Activated naive CD8-positive, alpha-beta T cell (primary cell): ENCODE measurements around the gene CHCHD6.

Experiments used
- H3K27ac Mint-ChIP-seq: one replicate; pipeline ENCODE4 v1.8.0; 2021; ENCODE audit warnings: mixed read lengths
- H3K27me3 Mint-ChIP-seq: one replicate; pipeline ENCODE4 v1.8.0; 2021; ENCODE audit warnings: mixed read lengths
- H3K36me3 Mint-ChIP-seq: one replicate; pipeline ENCODE4 v1.8.0; 2021; ENCODE audit warnings: mixed read lengths
- H3K4me1 Mint-ChIP-seq: one replicate; pipeline ENCODE4 v1.8.0; 2021; ENCODE audit warnings: low read depth, mixed read lengths
- H3K4me3 Mint-ChIP-seq: one replicate; pipeline ENCODE4 v1.8.0; 2021; ENCODE audit warnings: mild to moderate bottlenecking, mixed read lengths
- H3K9me3 Mint-ChIP-seq: one replicate; pipeline ENCODE4 v1.8.0; 2021; ENCODE audit warnings: low read depth, mixed read lengths

Gene CHCHD6

GRCh38 chr3:126714276-126714900 is 10.3 kb downstream of the CHCHD6 start:
- Mint-ChIP-seq H3K4me3 (no peak overlapping the region), H3K27ac (no peak overlapping the region)

GRCh38 chr3:126714921-126715320 is 10.9 kb downstream of the CHCHD6 start:
- no peak overlapping the region for H3K4me3 Mint-ChIP-seq
- H3K36me3 Mint-ChIP-seq, result peaks cover 3% of the 10 kb centered on the region
- H3K4me1 Mint-ChIP-seq, result peaks cover 9% of the 10 kb centered on the region
- no peaks in the 10 kb centered on the region for H3K27me3 Mint-ChIP-seq
- H3K27ac Mint-ChIP-seq, result no peak overlapping the region
- H3K9me3 Mint-ChIP-seq, result no peaks in the 10 kb centered on the region

More at GRCh38 chr3:126714276-126714900, 10.3 kb downstream of the CHCHD6 start:
- no peaks in the 10 kb centered on the region for H3K27me3 Mint-ChIP-seq
- H3K4me1 Mint-ChIP-seq, result peaks cover 9% of the 10 kb centered on the region
- H3K36me3 Mint-ChIP-seq, result peaks cover 6% of the 10 kb centered on the region
- no peaks in the 10 kb centered on the region for H3K9me3 Mint-ChIP-seq

- peaks cover 9% of the 10 kb centered on the region for H3K4me1 Mint-ChIP-seq
- no peaks in the 10 kb centered on the region for H3K9me3 Mint-ChIP-seq
- no peak overlapping the region for H3K27ac Mint-ChIP-seq
- H3K4me3 Mint-ChIP-seq, result no peak overlapping the region
- H3K27me3 Mint-ChIP-seq, result no peaks in the 10 kb centered on the region
- H3K36me3 Mint-ChIP-seq, result peaks cover 3% of the 10 kb centered on the region
Observed at GRCh38 chr3:126715432-126715831, 11.4 kb downstream of the CHCHD6 start.

- Mint-ChIP-seq H3K4me1 (peaks cover 9% of the 10 kb centered on the region), H3K27me3 (no peaks in the 10 kb centered on the region), H3K9me3 (no peaks in the 10 kb centered on the region), H3K36me3 (peaks cover 3% of the 10 kb centered on the region), H3K27ac (no peak overlapping the region), H3K4me3 (no peak overlapping the region)
Observed at GRCh38 chr3:126716057-126716456, 12.0 kb downstream of the CHCHD6 start.

GRCh38 chr3:126718561-126719445 is 14.8 kb downstream of the CHCHD6 start:
- Mint-ChIP-seq H3K9me3 (no peaks in the 10 kb centered on the region), H3K27me3 (no peaks in the 10 kb centered on the region), H3K27ac (no peak overlapping the region)

GRCh38 chr3:126720596-126720995 is 16.6 kb downstream of the CHCHD6 start:
- no peak overlapping the region for H3K4me3 Mint-ChIP-seq
- H3K9me3 Mint-ChIP-seq, result peaks cover 3% of the 10 kb centered on the region
- H3K4me1 Mint-ChIP-seq, result no peaks in the 10 kb centered on the region
- H3K27ac Mint-ChIP-seq, result no peak overlapping the region
- H3K27me3 Mint-ChIP-seq, result no peaks in the 10 kb centered on the region
- peaks cover 13% of the 10 kb centered on the region for H3K36me3 Mint-ChIP-seq

More at GRCh38 chr3:126718561-126719445, 14.8 kb downstream of the CHCHD6 start:
- Mint-ChIP-seq H3K4me1 (peaks cover 3% of the 10 kb centered on the region), H3K4me3 (no peak overlapping the region), H3K36me3 (peaks cover under 1% of the 10 kb centered on the region)

GRCh38 chr3:126721246-126721645 is 17.2 kb downstream of the CHCHD6 start:
- Mint-ChIP-seq H3K27ac (no peak overlapping the region), H3K27me3 (no peaks in the 10 kb centered on the region), H3K4me3 (no peak overlapping the region), H3K9me3 (peaks cover 3% of the 10 kb centered on the region), H3K4me1 (no peaks in the 10 kb centered on the region), H3K36me3 (peaks cover 13% of the 10 kb centered on the region)

- Mint-ChIP-seq H3K9me3 (peaks cover 3% of the 10 kb centered on the region), H3K4me3 (no peak overlapping the region), H3K27ac (no peak overlapping the region), H3K4me1 (no peaks in the 10 kb centered on the region), H3K27me3 (no peaks in the 10 kb centered on the region), H3K36me3 (peaks cover 19% of the 10 kb centered on the region)
Observed at GRCh38 chr3:126723237-126723636, 19.2 kb downstream of the CHCHD6 start.

GRCh38 chr3:126723801-126724200 is 19.8 kb downstream of the CHCHD6 start:
- H3K36me3 Mint-ChIP-seq, result peaks cover 21% of the 10 kb centered on the region
- no peak overlapping the region for H3K4me3 Mint-ChIP-seq
- no peak overlapping the region for H3K27ac Mint-ChIP-seq

GRCh38 chr3:126728680-126729079 is 24.6 kb downstream of the CHCHD6 start:
- Mint-ChIP-seq H3K27me3 (no peaks in the 10 kb centered on the region), H3K4me1 (peaks cover 14% of the 10 kb centered on the region), H3K36me3 (peaks cover 33% of the 10 kb centered on the region), H3K27ac (no peak overlapping the region), H3K4me3 (no peak overlapping the region), H3K9me3 (peaks cover 3% of the 10 kb centered on the region)

More at GRCh38 chr3:126723801-126724200, 19.8 kb downstream of the CHCHD6 start:
- Mint-ChIP-seq H3K9me3 (peaks cover 3% of the 10 kb centered on the region), H3K4me1 (no peaks in the 10 kb centered on the region), H3K27me3 (no peaks in the 10 kb centered on the region)

GRCh38 chr3:126730376-126730775 is 26.3 kb downstream of the CHCHD6 start:
- H3K4me3 Mint-ChIP-seq, result no peak overlapping the region
- H3K27ac Mint-ChIP-seq, result no peak overlapping the region
- H3K36me3 Mint-ChIP-seq, result peaks cover 31% of the 10 kb centered on the region
- H3K9me3 Mint-ChIP-seq, result no peaks in the 10 kb centered on the region
- H3K4me1 Mint-ChIP-seq, result peaks cover 14% of the 10 kb centered on the region
- H3K27me3 Mint-ChIP-seq, result no peaks in the 10 kb centered on the region

GRCh38 chr3:126731044-126731443 is 27.0 kb downstream of the CHCHD6 start:
- no peaks in the 10 kb centered on the region for H3K27me3 Mint-ChIP-seq
- peaks cover 38% of the 10 kb centered on the region for H3K36me3 Mint-ChIP-seq
- no peak overlapping the region for H3K4me3 Mint-ChIP-seq
- no peaks in the 10 kb centered on the region for H3K9me3 Mint-ChIP-seq
- no peak overlapping the region for H3K27ac Mint-ChIP-seq
- peaks cover 14% of the 10 kb centered on the region for H3K4me1 Mint-ChIP-seq

GRCh38 chr3:126732281-126733060 is 28.4 kb downstream of the CHCHD6 start:
- peaks cover 14% of the 10 kb centered on the region for H3K4me1 Mint-ChIP-seq
- peaks cover 42% of the 10 kb centered on the region for H3K36me3 Mint-ChIP-seq
- H3K27me3 Mint-ChIP-seq, result no peaks in the 10 kb centered on the region
- no peaks in the 10 kb centered on the region for H3K9me3 Mint-ChIP-seq
- H3K27ac Mint-ChIP-seq, result no peak overlapping the region
- no peak overlapping the region for H3K4me3 Mint-ChIP-seq

- Mint-ChIP-seq H3K36me3 (peaks cover 45% of the 10 kb centered on the region), H3K4me3 (no peak overlapping the region), H3K27ac (no peak overlapping the region), H3K9me3 (no peaks in the 10 kb centered on the region), H3K27me3 (no peaks in the 10 kb centered on the region), H3K4me1 (peaks cover 14% of the 10 kb centered on the region)
Observed at GRCh38 chr3:126733061-126733430, 29.0 kb downstream of the CHCHD6 start.
